ENCODE data around the gene ERBB2.

GRCh38 chr17:39700148-39700987 lies 504 bp downstream of the ERBB2 start:
- TF ChIP-seq CTCF (conservative IDR thresholded peaks at IDR 0.05; ENCODE audit: low read length) (no peak), EZH2phosphoT487 (IDR thresholded peaks at IDR 0.05; ENCODE audit: borderline replicate concordance) (no peak)
